Measurements from ENCODE around the gene MAGEE2.
"Not testable (repeated sequence)": the region's sequence is repeated elsewhere in the genome, so short reads cannot be mapped to it uniquely, and the experiment has no call there.

MAGEE2 gene, protein sequence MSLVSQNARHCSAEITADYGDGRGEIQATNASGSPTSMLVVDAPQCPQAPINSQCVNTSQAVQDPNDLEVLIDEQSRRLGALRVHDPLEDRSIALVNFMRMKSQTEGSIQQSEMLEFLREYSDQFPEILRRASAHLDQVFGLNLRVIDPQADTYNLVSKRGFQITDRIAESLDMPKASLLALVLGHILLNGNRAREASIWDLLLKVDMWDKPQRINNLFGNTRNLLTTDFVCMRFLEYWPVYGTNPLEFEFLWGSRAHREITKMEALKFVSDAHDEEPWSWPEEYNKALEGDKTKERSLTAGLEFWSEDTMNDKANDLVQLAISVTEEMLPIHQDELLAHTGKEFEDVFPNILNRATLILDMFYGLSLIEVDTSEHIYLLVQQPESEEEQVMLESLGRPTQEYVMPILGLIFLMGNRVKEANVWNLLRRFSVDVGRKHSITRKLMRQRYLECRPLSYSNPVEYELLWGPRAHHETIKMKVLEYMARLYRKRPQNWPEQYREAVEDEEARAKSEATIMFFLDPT

GRCh38 chrX:75784680-75785491 is at the start of gene MAGEE2:
TSS of gene MAGEE2 (minus strand) at chrX:75785254. CDS start at chrX:75785051, 203 bp downstream.
- no peak for DNase-seq

- no peak for DNase-seq
These were observed 1.2 kb upstream of the MAGEE2 start for GRCh38 chrX:75786290-75786689.

DNA sequence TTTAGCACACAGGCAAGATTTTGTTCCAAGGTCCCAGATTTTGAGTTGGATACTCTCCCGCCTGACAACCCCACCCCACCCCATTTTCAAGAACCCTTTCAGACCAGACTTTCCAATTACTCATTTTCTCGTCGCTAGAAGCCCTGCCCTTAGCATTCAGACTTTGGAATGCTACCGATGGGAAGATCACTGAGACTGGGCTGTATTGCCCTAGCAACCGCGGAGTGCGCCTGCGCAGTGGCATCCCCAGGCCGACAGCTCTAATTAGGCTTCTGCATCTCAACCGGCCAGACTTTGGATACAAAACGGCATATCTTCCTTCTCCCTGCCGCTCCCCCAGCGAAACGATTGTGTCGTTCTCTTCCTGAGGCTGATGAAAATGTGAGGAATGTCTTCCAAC is 3.4 kb downstream of the MAGEE2 start:
- no peak for DNase-seq

GRCh38 chrX:75768063-75768462 is 17.0 kb downstream of the MAGEE2 start:
- DNase-seq, result not testable (repeated sequence)

- no peak for DNase-seq
These were observed 36.6 kb downstream of the MAGEE2 start for GRCh38 chrX:75748431-75748830.

DNA sequence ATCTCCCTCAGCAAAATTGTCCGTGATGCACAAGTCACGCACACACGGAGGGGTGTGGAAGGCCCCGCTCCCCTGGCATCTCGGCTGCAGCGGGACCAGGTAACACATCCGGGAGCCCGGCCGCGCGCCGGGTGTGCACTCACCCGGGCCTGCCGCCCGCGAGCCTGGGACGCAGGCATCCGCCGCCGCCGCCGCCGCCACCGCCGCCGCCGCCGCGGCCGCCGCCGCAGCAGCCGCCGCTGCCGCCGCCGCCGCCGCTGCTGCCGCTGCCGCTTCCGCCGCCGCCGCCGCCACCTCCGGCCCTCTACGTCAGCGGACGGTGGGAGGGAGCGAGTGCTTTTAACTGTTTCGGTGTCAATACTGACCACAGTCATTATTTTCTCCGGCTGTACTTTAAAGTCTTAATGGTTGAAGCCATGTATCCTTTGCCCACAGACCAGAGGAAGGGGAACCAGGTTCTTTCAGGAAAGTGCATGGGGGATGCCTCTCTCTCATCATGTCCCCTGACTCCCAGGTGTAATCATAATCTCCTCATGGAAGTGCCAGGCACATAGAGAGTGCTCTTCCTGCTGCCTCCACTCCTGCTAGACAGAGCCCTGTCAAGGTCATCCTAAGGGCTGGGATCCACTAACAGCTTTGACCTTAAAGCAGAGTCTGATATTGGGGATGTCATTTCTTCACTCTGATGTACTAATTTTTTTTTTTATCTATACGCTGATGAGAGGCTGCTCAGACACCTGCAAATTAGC is 38.0 kb downstream of the MAGEE2 start:
- no peak for DNase-seq

Measured in SIG-M5 (cell line).